HepG2 (cell line): ENCODE measurements around the gene TTC23.

Experiments used
- ARHGAP35 ChIP-seq: sonication (generic); formaldehyde crosslinking; IDR thresholded peaks from 2 replicates; pipeline ENCODE4 v1.9.0; 2022; ENCODE audit warnings: mild to moderate bottlenecking, inconsistent platforms, moderate library complexity, missing genetic modification reagents, borderline replicate concordance
- ELF4 ChIP-seq: sonication (generic); formaldehyde crosslinking; IDR thresholded peaks from 2 replicates; pipeline ENCODE4 v1.5.0; 2020; ENCODE audit warnings: missing genetic modification reagents, mild to moderate bottlenecking, moderate library complexity, borderline replicate concordance
- HNF1A ChIP-seq, 2 experiments: sonication (generic) in 1 of 2; formaldehyde crosslinking in 1 of 2; IDR thresholded peaks; 2 replicates each; pipeline versions ENCODE4 v1.4.0 to v1.6.1; 2016 to 2020; ENCODE audit warnings: borderline replicate concordance in 1 of 2, low read depth in 1 of 2, mild to moderate bottlenecking in 1 of 2, missing genetic modification reagents in 1 of 2
- MAX ChIP-seq: IDR thresholded peaks from 2 replicates; pipeline ENCODE4 v1.6.1; 2012; ENCODE audit warnings: inconsistent platforms
- MYC ChIP-seq: sonication (generic); formaldehyde crosslinking; IDR thresholded peaks from 2 replicates; pipeline ENCODE4 v1.9.0; 2021; ENCODE audit warnings: missing genetic modification reagents, borderline replicate concordance
- NCOA1 ChIP-seq: sonication (generic); formaldehyde crosslinking; IDR thresholded peaks from 2 replicates; pipeline ENCODE4 v1.9.0; 2021; ENCODE audit warnings: missing genetic modification reagents
- ZBTB20 ChIP-seq: sonication (generic); formaldehyde crosslinking; IDR thresholded peaks from 2 replicates; pipeline ENCODE4 v1.8.1; 2023; ENCODE audit warnings: missing genetic modification reagents, low read depth, mild to moderate bottlenecking, borderline replicate concordance
- ZIK1 ChIP-seq: sonication (generic); formaldehyde crosslinking; IDR thresholded peaks from 2 replicates; pipeline ENCODE4 v1.5.0; 2020; ENCODE audit warnings: mild to moderate bottlenecking, low read depth, missing genetic modification reagents, borderline replicate concordance
- TF ChIP-seq, protein P1 (sequence below): sonication (generic); formaldehyde crosslinking; IDR thresholded peaks from 2 replicates; pipeline ENCODE4 v1.5.0; 2020; ENCODE audit warnings: mild to moderate bottlenecking, missing genetic modification reagents, moderate library complexity
- TF ChIP-seq, protein P2 (sequence below): sonication (generic); formaldehyde crosslinking; IDR thresholded peaks from 2 replicates; pipeline ENCODE4 v1.4.0; 2020; ENCODE audit warnings: low read depth, missing genetic modification reagents
- TF ChIP-seq, protein P3 (sequence below): sonication (generic); formaldehyde crosslinking; IDR thresholded peaks from 2 replicates; pipeline ENCODE4 v1.8.1; 2022; ENCODE audit warnings: mild to moderate bottlenecking, missing genetic modification reagents

DNA sequence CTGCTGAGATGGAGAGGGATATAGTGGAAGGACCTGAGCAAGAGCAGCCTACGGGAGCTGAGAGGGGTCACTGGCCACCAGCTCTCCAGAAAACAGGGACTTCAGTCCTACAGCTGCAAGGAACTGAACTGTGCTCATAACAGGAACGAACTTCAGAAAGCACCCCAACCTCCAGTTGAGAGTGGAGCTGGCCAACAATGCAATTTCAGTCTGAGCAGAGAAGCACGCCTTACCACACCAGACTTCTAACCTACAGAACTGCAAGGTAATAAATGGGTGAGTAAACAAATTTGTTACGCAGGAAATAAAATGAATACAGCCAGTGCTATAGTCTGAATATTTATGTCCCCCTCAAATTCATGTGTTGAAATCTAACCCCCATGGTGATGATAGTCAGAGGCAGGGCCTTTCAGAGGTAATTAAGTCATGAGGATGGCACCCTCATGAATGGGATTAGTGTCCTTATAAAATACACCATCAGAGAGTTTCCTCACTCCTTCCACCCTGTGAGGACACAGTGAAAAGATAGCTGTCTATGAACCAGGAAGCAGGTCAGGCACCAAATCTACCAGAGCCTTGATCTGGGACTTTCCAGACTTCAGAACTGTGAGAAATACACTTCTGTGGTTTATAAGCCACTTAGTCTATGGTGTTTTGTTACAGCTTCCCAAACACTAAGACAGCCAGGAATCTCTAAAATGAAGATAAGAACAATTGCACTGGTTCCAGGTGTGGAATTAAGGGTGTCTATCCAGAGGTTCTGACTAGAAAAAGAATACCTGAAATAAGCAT is 85.9 kb downstream of the TTC23 start:
- TF ChIP-seq ZBTB20 (CRISPR knock-in tag) (no peak), MYC (CRISPR knock-in tag) (no peak), ZIK1 (CRISPR knock-in tag) (no peak), NCOA1 (CRISPR knock-in tag) (no peak), ARHGAP35 (CRISPR knock-in tag) (no peak), ELF4 (CRISPR knock-in tag) (no peak), HNF1A (IDR thresholded peaks at IDR 0.05; ENCODE audit: low read depth) (no peak), HNF1A (CRISPR knock-in tag; IDR thresholded peaks at IDR 0.05; ENCODE audit: borderline replicate concordance) (no peak), MAX (no peak)
- TF ChIP-seq, protein P1, sequence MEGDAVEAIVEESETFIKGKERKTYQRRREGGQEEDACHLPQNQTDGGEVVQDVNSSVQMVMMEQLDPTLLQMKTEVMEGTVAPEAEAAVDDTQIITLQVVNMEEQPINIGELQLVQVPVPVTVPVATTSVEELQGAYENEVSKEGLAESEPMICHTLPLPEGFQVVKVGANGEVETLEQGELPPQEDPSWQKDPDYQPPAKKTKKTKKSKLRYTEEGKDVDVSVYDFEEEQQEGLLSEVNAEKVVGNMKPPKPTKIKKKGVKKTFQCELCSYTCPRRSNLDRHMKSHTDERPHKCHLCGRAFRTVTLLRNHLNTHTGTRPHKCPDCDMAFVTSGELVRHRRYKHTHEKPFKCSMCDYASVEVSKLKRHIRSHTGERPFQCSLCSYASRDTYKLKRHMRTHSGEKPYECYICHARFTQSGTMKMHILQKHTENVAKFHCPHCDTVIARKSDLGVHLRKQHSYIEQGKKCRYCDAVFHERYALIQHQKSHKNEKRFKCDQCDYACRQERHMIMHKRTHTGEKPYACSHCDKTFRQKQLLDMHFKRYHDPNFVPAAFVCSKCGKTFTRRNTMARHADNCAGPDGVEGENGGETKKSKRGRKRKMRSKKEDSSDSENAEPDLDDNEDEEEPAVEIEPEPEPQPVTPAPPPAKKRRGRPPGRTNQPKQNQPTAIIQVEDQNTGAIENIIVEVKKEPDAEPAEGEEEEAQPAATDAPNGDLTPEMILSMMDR (CRISPR knock-in tag): no peak
- TF ChIP-seq, protein P2, sequence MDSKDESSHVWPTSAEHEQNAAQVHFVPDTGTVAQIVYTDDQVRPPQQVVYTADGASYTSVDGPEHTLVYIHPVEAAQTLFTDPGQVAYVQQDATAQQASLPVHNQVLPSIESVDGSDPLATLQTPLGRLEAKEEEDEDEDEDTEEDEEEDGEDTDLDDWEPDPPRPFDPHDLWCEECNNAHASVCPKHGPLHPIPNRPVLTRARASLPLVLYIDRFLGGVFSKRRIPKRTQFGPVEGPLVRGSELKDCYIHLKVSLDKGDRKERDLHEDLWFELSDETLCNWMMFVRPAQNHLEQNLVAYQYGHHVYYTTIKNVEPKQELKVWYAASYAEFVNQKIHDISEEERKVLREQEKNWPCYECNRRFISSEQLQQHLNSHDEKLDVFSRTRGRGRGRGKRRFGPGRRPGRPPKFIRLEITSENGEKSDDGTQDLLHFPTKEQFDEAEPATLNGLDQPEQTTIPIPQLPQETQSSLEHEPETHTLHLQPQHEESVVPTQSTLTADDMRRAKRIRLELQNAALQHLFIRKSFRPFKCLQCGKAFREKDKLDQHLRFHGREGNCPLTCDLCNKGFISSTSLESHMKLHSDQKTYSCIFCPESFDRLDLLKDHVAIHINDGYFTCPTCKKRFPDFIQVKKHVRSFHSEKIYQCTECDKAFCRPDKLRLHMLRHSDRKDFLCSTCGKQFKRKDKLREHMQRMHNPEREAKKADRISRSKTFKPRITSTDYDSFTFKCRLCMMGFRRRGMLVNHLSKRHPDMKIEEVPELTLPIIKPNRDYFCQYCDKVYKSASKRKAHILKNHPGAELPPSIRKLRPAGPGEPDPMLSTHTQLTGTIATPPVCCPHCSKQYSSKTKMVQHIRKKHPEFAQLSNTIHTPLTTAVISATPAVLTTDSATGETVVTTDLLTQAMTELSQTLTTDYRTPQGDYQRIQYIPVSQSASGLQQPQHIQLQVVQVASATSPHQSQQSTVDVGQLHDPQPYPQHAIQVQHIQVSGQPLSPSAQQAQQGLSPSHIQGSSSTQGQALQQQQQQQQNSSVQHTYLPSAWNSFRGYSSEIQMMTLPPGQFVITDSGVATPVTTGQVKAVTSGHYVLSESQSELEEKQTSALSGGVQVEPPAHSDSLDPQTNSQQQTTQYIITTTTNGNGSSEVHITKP (CRISPR knock-in tag): no peak
- TF ChIP-seq, protein P3, sequence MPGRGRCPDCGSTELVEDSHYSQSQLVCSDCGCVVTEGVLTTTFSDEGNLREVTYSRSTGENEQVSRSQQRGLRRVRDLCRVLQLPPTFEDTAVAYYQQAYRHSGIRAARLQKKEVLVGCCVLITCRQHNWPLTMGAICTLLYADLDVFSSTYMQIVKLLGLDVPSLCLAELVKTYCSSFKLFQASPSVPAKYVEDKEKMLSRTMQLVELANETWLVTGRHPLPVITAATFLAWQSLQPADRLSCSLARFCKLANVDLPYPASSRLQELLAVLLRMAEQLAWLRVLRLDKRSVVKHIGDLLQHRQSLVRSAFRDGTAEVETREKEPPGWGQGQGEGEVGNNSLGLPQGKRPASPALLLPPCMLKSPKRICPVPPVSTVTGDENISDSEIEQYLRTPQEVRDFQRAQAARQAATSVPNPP (CRISPR knock-in tag): no peak
